ENCODE data around the gene RAB6A.
"Not testable (repeated sequence)": the region's sequence is repeated elsewhere in the genome, so short reads cannot be mapped to it uniquely, and the experiment has no call there.

RAB6A gene

DNA sequence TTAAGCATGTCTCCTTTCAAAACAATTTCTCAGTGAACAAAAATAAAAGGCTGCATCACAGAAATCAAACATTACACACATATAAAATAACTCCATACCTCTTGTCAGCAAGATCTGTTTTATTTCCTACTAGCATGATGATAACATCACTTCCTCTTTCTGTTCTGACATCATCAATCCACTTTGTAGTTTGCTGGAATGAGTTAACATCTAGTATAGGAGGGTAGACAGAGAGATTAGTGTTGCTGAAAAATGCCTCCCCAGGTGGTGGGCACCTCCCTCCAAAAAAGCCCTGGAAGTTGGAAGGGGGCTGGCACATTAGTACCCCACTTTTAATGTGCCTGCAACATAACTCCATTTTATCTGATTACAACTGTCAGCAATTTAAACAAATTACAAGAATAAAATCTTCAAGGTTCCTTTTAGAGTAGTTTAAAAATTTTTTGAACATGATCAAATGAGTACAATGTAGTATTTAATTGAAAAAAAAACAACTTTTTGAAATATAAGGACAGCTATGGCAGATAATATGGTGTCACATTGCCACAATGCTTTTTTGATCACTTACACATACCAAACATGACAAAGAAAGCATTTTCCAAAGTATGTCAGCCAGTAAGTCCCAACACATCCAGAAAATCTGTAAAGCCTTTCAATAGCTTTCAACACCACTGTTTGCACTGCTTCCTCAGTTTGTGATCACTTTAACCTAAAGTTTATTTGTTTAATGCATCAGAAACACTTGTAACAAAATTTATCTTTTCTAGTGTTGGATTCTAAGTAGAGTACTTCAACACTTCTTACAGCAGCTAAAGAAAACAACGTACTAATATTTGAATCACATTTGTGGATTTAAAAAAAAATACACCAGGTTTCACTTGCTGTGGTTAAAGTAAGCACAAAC is 44.5 kb downstream of the RAB6A start:
- DNase-seq = no peak

DNA sequence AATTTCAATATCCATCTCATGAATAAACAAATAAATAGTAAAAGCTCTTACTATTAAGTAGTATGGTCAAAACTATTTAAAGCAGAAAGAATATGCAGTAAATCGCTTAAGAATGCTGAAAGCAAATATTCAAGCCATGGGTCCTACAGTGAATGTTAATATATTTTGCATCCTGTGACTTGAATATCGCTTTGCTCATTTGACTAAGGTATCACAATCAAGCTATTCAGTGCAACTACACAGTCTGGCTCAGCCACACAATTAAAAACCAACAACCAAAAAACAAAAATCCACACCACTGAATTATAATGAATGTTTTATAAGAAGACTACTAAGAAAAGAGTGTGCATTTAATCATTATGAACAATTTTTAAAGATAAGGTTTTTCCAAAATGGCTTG is 45.3 kb downstream of the RAB6A start:
- DNase-seq = no peak

DNA sequence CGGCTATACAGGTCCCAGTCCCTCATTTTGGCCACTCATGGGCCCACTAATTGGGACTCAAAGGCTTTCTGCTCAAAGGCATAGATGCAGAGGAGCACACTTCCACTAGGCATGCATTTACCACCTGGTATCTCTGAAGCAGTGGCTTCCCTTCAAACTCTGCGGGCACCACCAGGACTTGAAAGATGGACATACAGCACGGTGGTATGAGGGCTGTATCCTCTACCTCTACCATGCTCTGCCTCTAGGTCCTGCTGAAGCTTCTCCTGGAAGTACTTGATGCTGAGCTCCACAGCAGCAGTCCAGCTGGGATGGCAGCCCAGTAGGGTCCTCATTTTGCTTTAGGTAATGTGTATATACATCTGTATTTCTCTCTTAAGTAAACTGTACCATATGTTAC is 49.9 kb downstream of the RAB6A start:
- DNase-seq = no peak

DNA sequence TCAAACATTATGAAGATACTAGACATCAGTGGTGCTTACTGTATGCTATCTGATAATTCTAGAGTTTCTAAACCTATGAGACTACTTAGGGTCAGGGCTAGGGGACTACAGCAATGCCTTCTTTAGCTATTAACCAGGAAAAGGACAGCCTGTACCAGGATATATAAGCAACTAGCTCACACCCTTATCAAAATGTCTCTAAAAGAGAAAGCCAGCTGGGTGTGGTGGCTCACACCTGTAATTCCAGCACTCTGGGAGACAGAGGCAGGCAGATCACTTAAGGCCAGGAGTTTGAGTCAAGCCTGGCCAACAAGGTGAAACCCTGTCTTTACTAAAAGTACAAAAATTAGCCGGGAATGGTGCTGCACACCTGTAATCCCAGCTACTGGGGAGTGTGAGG is 55.8 kb downstream of the RAB6A start:
- DNase-seq = no peak

DNA sequence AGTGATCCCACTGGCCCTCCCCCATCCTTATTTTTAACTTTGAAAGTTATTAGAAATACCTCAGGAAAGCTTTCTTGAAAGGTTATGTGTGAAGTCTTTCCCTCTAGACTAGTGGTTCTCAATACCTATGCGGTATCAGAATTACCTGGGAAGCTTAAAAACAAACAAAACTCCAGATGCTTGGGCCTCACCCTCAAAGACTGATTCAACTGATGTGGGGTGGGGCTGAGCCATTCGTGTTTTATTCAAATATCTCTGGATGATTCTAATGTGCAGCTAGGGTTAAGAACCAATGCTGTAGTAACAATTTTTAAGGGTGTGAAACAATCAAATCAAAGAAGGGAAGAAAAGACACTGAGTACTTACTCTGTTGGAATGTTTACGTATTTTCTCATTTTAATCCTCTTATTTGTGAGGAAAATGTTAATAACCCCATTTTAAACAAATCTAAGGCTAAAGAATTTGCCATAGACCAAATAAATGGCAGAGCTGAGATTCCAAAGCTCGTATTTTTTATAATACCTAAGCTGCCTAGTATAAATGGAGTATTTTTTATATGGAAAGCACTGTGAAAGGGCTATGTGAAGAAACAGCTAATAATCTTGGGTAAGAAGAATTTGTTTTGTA is 66.9 kb downstream of the RAB6A start:
- no peak for DNase-seq

DNA sequence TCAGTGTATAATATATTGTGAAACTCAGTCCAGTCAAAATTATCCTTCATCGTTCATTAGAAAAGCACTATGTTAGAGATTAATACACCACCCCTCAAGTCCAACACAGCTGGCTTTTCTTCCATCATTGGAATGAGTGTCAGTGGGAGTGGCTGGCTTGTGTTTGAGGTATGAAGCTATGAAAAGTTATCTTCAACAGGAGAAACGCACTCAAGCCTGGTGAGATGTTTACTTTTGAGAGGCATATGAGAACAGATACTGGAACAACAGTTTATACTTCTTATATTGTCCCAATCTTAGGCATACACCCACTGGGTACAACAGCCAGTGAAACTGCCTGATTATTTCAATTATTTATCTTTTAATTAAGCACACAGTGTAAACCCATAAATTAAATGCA is 80.2 kb downstream of the RAB6A start:
- DNase-seq = no peak

DNA sequence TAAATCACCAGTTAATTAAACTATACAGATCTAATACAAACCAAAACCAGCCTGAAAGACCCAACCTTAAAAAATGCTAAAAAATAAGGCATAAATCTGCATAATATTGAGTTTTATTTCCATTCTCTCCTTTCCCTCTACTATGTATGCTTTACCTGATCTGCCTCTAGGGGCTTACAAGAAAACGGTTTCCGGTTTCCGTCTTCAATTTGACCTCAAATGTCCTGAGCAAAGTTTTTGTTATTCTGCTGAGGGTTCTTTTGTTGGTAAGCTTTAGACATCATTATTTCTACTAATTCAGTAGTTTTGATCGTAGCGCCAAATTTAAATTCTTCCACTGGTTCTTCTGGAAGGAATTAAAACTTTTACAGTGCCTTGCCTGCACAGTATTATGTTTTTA is 84.3 kb downstream of the RAB6A start:
- not testable (repeated sequence) for DNase-seq

DNA sequence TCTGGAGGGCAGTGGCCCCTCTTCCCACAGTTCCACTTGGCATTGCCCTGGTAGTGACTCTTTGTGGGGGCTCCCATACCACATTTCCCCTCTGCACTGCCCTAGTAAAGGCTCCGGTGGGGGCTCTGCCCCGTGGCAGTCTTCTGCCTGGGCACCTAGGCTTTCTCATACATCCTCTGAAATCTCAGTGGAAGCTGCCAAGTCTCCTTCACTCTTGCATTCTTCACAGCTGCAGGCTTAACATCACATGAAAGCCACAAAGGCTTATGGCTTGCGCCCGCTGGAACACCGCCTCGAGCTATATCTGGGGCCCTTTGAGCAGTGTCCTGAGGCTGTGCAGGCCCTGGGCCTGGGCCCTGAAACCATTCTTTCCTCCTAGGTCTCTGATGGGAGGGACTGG is 89.2 kb downstream of the RAB6A start:
- no peak for DNase-seq

DNA sequence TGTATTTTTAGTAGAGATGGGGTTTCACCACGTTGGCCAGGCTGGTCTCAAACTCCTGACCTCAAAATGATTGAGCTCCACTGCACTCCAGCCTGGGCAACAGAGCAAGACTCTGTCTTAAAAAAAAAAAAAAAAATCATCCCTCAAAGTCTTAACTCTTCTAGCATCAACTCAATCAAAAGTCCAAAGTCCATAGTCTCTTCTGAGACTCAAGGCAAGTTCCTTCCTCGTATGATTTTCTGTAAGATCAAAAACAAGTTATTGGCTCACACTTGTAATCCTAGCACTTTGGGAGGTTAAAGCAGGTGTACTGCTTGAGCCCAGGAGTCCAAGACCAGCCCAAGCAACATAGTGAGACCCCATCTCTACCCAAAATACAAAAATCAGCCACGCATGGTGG is 90.1 kb downstream of the RAB6A start:
- DNase-seq = no peak

DNA sequence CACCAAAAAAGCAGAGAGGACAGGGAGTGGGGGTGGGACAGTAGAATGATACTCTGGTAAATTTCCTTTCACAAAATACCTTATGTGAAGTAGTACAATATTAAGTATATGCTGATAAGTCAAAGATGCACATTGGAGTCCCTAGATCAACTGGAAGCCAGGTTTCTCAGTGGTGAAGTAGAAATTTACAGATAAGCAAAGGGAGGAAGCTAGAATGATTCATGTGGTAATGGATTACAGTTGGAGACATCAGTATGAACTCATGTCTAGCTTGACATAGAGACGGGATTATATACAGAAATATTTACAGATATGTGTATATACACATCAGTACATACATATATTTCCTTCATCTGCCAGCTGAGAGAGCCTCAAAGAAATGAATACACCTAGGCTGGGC is 93.0 kb downstream of the RAB6A start:
- DNase-seq = no peak

DNA sequence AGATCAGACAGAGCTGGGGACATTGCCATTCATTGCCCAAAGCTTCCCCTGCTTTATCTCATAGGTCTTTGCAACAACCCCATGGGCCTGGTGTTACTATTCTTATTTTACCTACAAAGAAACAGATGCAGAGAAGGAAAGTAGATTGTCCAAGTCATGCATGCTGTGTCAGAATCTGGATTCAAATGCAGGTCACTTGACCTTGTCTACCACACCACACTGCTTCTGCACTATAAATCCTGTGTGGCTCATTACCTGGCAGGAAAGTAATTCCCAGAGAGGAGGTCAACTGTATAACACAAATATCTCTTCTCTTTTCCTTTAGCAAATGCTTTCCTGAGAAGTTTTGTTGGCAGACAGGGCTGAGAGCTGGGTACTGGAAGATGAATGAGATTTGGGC is 96.0 kb downstream of the RAB6A start:
- no peak for DNase-seq

DNA sequence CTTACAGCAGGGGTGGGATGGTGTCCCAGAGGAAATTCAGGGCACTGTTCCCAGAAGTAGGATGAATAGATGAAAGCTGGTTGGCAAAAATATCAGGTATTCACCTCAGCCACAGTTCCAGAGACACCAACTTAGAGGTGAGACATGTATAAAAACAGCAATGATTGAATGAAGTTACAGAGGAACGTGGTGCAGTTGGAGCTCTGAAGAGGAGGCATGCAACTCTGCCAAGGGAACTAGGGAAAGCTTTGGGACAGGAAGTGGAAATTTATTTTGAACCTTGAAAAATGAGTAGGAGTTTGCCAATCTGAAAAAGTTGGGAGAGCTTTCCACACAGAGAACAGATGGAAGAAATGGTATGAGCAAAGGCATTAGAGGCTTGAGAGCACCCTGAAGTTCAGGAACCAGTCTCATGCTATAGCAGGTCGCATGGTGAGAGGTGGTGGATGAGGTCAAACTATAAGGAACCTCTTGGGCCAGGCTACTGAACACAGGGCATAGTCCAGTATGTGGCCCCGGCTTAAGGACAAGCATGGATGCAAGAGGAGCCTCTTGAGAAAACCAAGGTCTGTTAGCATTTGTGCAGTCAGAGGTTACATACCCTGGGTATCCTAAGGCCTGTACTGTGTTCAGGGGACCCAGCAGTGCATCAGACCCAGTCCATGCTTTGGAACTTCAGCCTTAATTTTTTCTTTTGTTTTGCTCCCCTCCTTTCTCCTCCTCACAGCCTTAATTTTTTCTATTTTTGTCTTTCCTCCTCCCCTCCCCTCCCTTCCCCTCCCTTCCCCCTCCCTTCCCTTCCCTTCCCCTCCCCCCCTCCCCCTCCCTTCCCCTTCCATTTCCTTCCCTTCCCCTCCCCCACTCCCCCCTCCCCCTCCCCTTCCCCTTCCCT is 97.0 kb downstream of the RAB6A start:
- DNase-seq = no peak

DNA sequence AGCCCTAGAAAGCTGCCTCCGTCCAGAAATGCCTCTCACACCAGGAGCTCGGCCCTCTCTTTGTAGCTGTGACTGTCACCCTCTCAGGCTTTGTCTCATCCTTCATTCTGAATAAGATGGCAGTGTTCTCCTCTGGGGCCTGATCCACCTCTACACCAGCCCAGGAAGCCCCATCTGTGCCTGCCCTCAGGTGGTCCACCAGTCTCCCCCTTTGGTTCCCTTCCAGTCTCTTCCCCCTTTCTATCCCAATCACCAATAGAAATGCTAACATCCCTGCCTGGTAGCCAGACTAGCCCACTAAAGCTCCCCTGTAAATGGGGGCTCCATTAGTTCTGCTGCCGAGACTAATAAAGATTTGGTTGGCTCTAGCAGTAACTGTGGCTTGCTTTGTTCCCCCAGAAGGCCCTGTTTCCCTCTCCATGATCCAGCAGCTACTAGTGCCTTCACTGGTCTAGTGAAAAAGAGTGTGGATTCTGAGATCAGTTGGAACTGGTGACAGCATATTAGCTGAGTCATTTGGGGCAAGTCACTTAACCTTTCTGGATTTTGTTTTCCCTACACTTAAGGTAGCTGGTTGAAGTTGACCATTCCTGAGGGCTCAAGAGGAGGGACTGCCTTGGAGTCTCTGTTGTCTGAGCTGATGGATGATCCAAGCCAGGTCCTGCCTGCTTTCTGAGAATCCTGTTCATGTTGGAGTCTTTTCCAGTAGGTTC is 98.3 kb downstream of the RAB6A start:
- no peak for DNase-seq

DNA sequence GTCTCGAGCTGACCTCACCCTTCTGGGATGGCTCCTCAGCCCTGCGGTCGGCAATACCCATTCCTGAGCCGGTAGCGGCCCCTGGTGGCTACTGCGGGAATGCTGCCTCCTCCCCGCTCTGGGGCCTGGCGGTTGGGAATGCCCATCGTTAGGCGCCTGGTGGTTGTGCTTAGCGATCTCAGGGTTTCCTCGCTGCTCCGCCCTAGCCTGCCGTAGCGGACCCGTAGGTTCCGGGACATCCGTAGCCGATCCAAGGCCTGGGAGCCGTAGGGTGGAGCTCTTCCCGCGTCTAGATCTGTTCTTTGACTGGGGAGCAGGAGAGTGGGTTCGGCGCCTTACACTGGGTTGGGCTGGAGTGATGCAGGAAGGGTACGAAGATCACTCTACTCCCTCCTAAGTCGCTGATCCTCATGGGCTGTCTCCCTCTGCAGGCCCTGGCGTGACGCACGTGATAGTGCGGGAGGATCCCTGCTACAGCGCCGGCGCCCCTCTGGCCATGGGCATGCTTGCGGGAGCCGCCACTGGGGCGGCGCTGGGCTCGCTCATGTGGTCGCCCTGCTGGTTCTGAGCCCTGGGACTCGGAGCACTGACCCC is 99.7 kb downstream of the RAB6A start:
- DNase-seq = peak; percentile 93

DNA sequence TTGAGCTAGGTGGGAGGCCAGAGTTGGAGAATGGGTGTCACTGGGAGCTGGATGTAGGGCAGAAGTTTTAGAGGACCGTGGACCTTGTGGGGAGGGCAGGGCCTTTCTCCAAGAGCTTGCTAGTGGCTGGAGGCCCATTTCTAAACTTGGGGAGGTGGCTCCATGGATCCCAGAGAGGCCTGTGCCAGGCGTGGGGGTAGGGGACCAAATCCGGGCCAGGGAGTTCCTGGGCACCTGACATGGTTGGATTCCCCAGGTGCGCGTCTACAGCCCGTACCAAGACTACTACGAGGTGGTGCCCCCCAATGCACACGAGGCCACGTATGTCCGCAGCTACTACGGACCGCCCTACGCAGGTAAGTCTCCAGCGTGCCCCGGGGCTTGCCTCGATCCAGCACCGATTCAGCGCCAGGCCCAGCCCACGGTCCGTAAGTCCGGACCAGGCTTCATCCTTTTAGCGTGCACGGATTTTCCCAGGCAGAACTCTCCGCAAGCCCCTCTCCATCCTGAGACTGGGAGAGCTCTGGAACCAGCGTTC is 100.3 kb downstream of the RAB6A start:
- no peak for DNase-seq

DNA sequence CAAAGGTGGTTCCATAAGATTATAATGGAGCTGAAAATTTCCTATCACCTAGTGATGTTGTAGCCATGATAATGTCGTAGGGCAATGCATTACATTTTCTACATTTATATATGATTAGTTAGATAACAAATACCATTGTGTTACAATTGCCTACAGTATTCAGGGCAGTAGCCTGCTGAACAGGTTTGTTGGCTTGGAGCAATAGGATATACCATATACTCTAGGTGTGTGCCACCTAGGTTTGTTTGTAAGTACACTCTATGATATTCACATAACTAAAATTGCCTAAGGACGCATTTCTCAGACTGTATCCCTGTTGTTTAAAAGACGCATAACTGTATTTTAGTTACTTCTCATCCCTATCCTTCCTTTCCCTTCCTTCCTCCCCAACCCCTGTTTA is 100.9 kb downstream of the RAB6A start:
- DNase-seq = no peak

DNA sequence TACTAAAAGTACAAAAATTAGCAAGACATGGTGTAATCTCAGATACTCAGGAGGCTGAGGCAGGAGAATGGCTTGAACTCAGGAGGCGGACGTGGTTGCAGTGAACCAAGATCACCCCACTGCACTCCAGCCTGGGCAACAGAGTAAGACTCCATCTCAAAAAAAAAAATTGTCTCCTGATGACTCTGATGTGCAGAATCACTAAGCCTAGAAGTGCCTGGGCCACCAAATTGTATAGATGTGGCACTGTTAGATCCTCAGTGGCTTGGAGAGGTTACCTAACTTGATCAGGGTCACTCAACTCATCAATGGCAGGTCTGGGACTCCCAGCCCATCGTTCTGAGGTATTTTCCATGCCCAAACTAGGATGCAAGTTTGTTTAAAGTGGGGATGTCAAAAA is 103.9 kb downstream of the RAB6A start:
- no peak for DNase-seq

DNA sequence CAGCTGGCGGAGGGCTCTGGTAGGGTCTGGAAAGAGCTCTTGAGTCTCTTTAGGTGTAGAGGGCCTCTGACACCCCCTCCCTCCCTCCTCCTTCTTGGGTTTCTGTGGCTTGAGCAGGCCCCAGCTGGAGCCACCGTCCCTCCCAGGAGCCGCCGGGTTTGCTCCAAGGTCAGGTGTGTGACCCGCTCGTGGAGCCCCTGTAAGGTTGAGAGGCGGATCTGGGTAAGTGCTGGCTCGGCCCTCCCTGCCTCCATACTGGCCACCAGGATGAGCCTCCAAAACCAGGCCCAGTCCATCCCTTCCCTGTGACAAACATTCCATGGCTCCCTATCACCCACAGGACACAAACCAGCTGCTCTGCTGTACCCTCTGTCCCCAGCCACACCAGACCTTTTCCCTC is 105.2 kb downstream of the RAB6A start:
- no peak for DNase-seq

DNA sequence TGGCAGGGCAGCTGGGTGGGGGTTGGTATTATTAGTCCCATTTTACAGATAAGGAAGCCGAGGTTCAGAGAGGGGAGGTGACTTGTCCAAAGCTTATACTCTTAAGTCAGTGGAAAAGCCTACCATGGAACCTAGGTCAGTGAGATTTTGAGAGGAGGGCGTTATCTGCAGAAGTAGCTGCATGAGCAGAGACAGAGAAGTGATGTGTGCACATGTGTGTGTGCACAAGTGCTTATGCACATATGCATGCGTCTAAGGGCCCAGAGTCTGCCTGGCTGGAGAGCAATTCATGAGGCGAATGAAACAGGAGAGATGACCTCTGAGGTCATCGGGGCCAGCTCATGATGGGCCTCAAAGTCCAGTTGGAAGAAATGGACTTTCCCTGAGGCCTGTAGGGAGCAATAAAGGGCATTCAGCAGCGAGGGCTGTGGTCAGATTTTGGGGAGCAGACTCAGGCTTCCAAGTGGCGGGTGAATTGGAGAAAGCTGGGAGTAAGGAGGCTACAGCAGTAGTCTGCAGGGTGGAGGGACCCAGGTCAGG is 106.3 kb downstream of the RAB6A start:
- DNase-seq = no peak

DNA sequence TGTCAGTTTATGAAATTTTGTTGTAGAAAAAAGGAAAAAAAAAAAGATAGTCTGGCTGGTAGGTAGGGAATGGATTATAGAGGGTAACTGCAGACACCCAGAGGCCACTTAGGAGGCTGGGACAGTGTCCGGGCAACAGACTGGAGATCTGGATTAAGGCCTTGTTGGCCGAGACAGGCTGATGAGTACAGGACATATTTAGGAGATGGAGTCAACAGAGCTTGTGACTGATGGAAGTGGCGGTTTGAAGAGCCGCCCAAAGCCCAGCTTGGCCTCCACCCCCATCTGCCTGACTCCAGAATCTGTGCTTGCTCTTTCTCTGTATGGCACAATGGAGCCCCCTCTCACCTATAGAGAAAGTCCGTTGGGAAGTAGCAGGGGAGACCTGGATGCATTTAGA is 106.9 kb downstream of the RAB6A start:
- DNase-seq = no peak

DNA sequence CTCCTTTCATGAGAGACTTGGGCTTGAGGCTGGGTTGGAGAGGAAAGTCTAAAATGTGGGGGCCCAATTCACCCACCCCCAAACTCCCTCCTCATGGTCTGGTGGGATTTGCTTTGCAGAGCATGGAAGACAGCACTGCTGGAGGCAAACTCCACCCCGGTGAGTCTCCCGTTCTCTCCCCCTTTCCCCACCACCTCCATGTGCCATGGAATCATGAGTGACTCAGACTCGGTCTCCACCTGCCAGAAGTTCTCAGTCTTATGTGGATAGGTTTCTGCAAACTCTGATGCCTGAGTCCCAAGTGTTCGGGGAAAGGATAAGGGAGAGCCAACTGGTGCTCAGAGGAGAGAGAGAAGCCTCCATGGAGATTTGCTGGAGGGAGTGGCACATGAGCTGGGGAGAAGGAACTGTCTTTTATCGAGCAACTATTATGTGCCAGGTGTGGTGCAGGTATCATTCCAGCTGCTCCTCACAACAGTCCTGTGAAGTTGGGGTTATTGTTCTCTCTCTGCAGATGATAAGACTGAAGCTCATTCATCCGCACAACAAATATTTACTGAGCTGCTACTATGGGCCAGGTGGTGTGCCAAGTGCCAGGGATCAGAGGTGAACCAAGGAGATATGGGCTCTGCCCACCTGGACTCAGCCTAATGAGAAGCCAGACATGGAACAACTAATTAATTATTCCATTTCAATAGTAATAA is 107.9 kb downstream of the RAB6A start:
- DNase-seq = no peak
